Right atrium auricular region (tissue), 2 donors: ENCODE results near the gene TET2. TPM values are rescaled to one million over a fixed set of nuclear protein-coding genes. Genes with fewer than 3 reads are reported as not detected.

Experiments used
- DNase-seq: peaks from one replicate; pipeline ENCODE4 v3.0.0-alpha.2; 2019; ENCODE audit warnings: low spot score
- H3K27ac ChIP-seq, 2 donors: fragments of 200-600 bp; sonication (generic); 1 replicate in 1 of 2; 2 replicates in 1 of 2; pipeline ENCODE4 v1.5.1; 2016 to 2019
- H3K27me3 ChIP-seq, 2 donors: fragments of 200-600 bp; sonication (generic); one replicate each; pipeline versions ENCODE4 v1.5.1 to v1.6.0; 2017 to 2019
- H3K36me3 ChIP-seq: fragments of 200-600 bp; sonication (generic); one replicate; pipeline ENCODE4 v1.5.1; 2016
- H3K4me1 ChIP-seq, 2 donors: fragments of 200-600 bp; sonication (generic); one replicate each; pipeline versions ENCODE4 v1.5.1 to v1.6.0; 2017 to 2019
- H3K4me3 ChIP-seq, 2 donors: fragments of 200-600 bp; sonication (generic); 1 replicate in 1 of 2; 2 replicates in 1 of 2; pipeline ENCODE4 v1.5.1; 2017 to 2019; ENCODE audit warnings: mild to moderate bottlenecking in 1 of 2, moderate library complexity in 1 of 2
- H3K9me3 ChIP-seq, 2 donors: fragments of 200-600 bp; sonication (generic); one replicate each; pipeline ENCODE4 v1.5.1; 2019
- total RNA-seq, 2 donors: library from RNA; depleted of rRNA; stranded (reverse); fragments of >200 nt; gene quantifications; one replicate each; pipeline ENCODE4 v1.1.0, GENCODE V29; 2016
- TF ChIP-seq, protein P1 (sequence below), 2 donors: fragments of 200-600 bp; sonication (generic); IDR thresholded peaks; one replicate each; pipeline ENCODE4 v1.5.1; 2019; ENCODE audit warnings: antibody characterized with exemption in 2 of 2

Gene TET2
- total RNA-seq, 2 donors from 2014 or later: 15.4 to 16.2 TPM

DNA sequence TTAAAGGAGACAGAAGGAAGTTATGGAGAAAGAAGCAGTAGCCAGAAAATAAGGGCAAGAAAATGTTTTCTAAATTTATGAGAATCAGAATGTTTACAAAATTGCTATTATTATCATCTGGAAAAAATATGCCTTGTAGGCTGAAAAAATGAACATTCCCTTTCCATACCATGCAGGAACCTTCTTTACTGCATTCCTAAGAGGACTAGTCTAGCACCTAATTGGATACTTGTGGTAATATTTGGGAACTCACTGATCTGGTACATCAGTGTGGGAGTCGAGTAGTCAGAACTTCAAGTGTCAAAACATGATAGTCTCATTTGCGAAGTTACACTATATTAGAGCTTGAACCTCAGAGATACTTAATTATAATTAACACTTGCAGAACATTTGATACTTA is 51.9 kb downstream of the TET2 start:
- DNase-seq: no peak
- Histone ChIP-seq H3K36me3 (no peaks in the 10 kb centered on the region), H3K27ac (no peak overlapping the region), H3K27me3 (no peaks in the 10 kb centered on the region), H3K9me3 (no peaks in the 10 kb centered on the region), H3K4me3 (no peak overlapping the region), H3K4me1 (peaks cover 0 to 31% of the 10 kb centered on the region in 2 donors)
- TF ChIP-seq, protein P1, sequence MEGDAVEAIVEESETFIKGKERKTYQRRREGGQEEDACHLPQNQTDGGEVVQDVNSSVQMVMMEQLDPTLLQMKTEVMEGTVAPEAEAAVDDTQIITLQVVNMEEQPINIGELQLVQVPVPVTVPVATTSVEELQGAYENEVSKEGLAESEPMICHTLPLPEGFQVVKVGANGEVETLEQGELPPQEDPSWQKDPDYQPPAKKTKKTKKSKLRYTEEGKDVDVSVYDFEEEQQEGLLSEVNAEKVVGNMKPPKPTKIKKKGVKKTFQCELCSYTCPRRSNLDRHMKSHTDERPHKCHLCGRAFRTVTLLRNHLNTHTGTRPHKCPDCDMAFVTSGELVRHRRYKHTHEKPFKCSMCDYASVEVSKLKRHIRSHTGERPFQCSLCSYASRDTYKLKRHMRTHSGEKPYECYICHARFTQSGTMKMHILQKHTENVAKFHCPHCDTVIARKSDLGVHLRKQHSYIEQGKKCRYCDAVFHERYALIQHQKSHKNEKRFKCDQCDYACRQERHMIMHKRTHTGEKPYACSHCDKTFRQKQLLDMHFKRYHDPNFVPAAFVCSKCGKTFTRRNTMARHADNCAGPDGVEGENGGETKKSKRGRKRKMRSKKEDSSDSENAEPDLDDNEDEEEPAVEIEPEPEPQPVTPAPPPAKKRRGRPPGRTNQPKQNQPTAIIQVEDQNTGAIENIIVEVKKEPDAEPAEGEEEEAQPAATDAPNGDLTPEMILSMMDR (IDR thresholded peaks at IDR 0.05): no peak

DNA sequence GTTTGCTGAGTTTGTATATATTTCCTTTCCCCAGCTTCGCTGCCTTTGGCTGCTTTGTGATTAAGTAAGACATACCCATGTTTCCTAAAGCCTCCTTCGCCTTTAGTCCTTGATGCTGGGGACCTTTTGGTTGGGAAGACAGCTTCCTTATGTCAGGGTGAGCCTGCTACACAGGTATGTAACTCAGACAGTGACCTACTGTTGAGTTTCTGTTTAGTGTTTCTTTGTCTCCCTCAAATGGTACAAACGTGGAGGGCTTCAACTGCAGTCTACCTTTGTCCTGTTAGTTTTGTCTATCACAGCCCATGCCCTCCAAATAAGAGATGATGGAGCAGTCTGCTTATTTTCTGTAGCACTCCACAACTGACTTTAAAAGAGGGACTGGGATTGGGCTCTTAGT is 59.5 kb downstream of the TET2 start:
- TF ChIP-seq, protein P1 (IDR thresholded peaks at IDR 0.05): no peak
- Histone ChIP-seq H3K9me3 (no peaks in the 10 kb centered on the region), H3K27ac (no peak overlapping the region), H3K4me1 (peaks cover 0 to 3% of the 10 kb centered on the region in 2 donors), H3K36me3 (no peaks in the 10 kb centered on the region), H3K4me3 (no peak overlapping the region), H3K27me3 (no peaks in the 10 kb centered on the region)
- no peak for DNase-seq

DNA sequence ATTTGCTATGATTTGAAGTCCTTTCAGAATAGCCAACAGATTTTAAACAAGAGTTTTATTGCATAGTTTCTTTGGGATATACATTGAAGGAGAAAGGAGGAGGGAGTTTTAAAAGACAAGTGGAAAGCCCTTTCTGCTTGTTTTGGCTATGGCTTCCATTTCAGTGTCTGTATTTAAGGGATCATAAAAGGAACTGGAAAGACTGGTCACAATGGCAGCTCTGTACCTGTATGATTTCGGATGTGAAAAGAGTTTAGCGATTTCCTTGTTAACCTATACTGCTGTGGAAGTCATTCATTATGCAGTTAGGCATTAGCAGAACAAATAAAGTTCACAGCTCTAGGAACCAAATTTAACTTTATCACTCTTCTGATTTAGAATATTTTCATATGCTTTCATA is 60.7 kb downstream of the TET2 start:
- TF ChIP-seq, protein P1 (IDR thresholded peaks at IDR 0.05): no peak

DNA sequence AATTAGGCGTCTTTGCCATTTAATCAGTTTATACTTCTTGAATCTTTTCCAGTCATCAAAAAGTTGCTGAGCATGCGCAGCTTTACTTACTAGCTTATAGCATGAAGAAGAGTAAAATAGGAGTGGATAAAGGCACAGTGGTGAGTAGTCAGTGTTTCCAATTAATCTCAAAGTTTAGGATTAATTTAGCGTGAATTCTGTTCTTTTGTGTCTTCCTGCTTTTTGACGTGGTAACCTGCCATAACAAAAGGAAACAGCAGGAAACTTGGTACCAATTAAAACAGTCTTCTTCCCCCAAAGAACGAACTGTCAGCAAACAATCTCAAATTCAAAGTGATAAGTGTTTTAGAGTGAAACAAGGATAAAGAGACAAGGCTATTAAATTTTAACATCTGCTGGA is 61.9 kb downstream of the TET2 start:
- Histone ChIP-seq H3K4me1 (no peaks in the 10 kb centered on the region), H3K27me3 (no peaks in the 10 kb centered on the region), H3K9me3 (no peaks in the 10 kb centered on the region), H3K4me3 (no peak overlapping the region), H3K36me3 (no peaks in the 10 kb centered on the region), H3K27ac (no peak overlapping the region)
- no peak for DNase-seq
- TF ChIP-seq, protein P1 (IDR thresholded peaks at IDR 0.05): no peak

More for the DNA sequence above, 60.7 kb downstream of the TET2 start:
- Histone ChIP-seq H3K36me3 (no peaks in the 10 kb centered on the region), H3K9me3 (no peaks in the 10 kb centered on the region), H3K4me3 (no peak overlapping the region), H3K27me3 (no peaks in the 10 kb centered on the region), H3K4me1 (peaks cover 0 to 3% of the 10 kb centered on the region in 2 donors), H3K27ac (no peak overlapping the region)
- DNase-seq: no peak

DNA sequence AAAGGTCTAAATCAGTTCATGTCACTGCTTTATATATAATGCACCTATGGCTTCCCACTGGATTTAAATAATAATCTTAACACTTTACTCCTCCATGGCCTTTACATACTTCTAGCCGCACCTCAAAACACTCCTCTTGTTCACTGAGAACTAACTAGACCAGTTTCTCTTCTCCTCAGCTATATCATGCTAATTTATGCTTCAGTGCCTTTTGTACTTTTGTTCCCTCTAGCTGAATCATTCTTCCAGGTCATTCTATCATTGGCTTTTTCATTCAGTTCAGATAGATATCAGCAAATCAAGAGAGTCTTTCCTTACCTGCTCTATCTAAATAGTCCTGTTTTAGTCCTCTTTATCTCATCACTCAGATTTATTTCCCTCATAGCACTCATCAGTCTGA is 64.2 kb downstream of the TET2 start:
- DNase-seq: no peak
- H3K4me1 ChIP-seq: peaks cover 0 to 7% of the 10 kb centered on the region in 2 donors
- TF ChIP-seq, protein P1 (IDR thresholded peaks at IDR 0.05): no peak
- no peaks in the 10 kb centered on the region for H3K27me3 ChIP-seq
- H3K4me3 ChIP-seq: no peak overlapping the region
- no peaks in the 10 kb centered on the region for H3K36me3 ChIP-seq
- H3K27ac ChIP-seq: no peak overlapping the region
- no peaks in the 10 kb centered on the region for H3K9me3 ChIP-seq

DNA sequence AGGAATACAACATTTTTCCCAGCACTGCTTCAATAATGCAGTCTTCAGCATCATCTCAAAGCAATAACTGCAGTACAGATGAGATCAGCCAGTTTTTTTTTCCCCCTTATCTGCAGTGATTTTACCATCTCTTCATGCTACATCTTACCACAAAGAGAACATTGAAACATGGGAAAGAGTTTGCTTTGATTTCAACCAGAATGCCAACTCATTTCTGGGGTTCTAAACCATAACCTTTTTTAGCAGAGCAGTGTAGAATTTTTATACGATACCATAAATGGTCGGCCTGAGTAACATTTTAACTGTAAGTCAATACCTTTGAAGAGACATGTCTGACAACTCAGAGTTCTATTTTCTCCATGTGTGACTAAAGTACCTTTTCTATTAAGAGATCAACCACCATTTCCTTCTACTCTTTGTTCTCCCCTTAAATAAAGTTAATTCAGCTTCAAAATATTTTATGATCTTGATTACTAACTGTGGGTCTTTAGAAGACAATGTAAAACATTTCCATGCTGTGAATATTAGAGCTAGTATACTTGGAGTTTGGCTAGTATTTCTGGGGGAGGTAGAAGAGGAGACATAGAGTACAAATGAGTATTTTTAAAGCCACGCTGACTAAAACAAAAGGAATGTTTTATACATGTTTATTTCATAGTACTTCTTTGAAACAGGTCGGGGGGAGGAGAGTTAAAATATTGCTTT is 69.1 kb downstream of the TET2 start:
- Histone ChIP-seq H3K36me3 (no peaks in the 10 kb centered on the region), H3K4me1 (peaks cover 0 to 7% of the 10 kb centered on the region in 2 donors), H3K9me3 (no peaks in the 10 kb centered on the region), H3K27ac (no peak overlapping the region), H3K4me3 (no peak overlapping the region), H3K27me3 (no peaks in the 10 kb centered on the region)
- DNase-seq: no peak
- TF ChIP-seq, protein P1 (IDR thresholded peaks at IDR 0.05): no peak
